Uterus (tissue), 4 donors: Measurements from ENCODE around the gene DNAJC25. TPM values are rescaled to one million over a fixed set of nuclear protein-coding genes. Genes with fewer than 3 reads are reported as not detected.

Source experiments
- DNase-seq, 2 donors: peaks; one replicate each; pipeline ENCODE4 v3.0.0-alpha.2; 2019 to 2020
- H3K27ac ChIP-seq, 2 donors: fragments of 200-600 bp; sonication (generic); 1 replicate in 1 of 2; 2 replicates in 1 of 2; pipeline ENCODE4 v1.5.1; 2016 to 2018
- H3K27me3 ChIP-seq, 2 donors: fragments of 200-600 bp; sonication (generic); one replicate each; pipeline ENCODE4 v1.5.1; 2018 to 2019; ENCODE audit warnings: control low read depth in 1 of 2
- H3K36me3 ChIP-seq, 2 donors: fragments of 200-600 bp; sonication (generic); one replicate each; pipeline ENCODE4 v1.5.1; 2019; ENCODE audit warnings: control low read depth in 1 of 2
- H3K4me1 ChIP-seq, 2 donors: fragments of 200-600 bp; sonication (generic); one replicate each; pipeline ENCODE4 v1.5.1; 2018 to 2019; ENCODE audit warnings: control low read depth in 1 of 2
- H3K4me3 ChIP-seq, 2 donors: fragments of 200-600 bp; sonication (generic); 1 replicate in 1 of 2; 2 replicates in 1 of 2; pipeline ENCODE4 v1.5.1; 2018 to 2019; ENCODE audit warnings: mild to moderate bottlenecking in 1 of 2
- H3K9me3 ChIP-seq, 2 donors: fragments of 200-600 bp; sonication (generic); one replicate each; pipeline ENCODE4 v1.5.1; 2019; ENCODE audit warnings: control low read depth in 1 of 2
- CTCF ChIP-seq, 4 experiments: fragments of 200-600 bp in 2 of 4; fragments of 450-650 bp in 2 of 4; sonication (generic) in 2 of 4; IDR thresholded peaks; one replicate each; pipeline ENCODE4 v1.5.1; 2016 to 2019; ENCODE audit warnings: antibody characterized with exemption in 4 of 4, mild to moderate bottlenecking in 2 of 4, moderate library complexity in 1 of 4
- POLR2A ChIP-seq, 2 donors: fragments of 450-650 bp; IDR thresholded peaks; one replicate each; pipeline ENCODE4 v1.6.1; 2016; ENCODE audit warnings: antibody characterized with exemption in 2 of 2, mild to moderate bottlenecking in 1 of 2, moderate library complexity in 1 of 2
- intact Hi-C: fragments of 100-400 bp; cut with DNase I; formaldehyde crosslinking; loops from one replicate; pipeline ENCODE4 v1.15.1; 2023; ENCODE audit warnings: low total_unique reads
- total RNA-seq, 4 donors: library from RNA; depleted of rRNA in 3 of 4; stranded (reverse); fragments of >200 nt in 3 of 4; gene quantifications; one replicate each; pipeline versions ENCODE4 v1.1.0 to v1.2.4, GENCODE V29; 2014 to 2023
- donor health status: DM: yes; HTN: yes; CAD: no.

Gene DNAJC25
- total RNA-seq, 4 donors from 2014 or later = 8.4 to 24.7 (median 9.1) TPM; not detected in 1

- H3K36me3 ChIP-seq = no peaks in the 10 kb centered on the region
- H3K27ac ChIP-seq = no peak overlapping the region
- H3K9me3 ChIP-seq = no peaks in the 10 kb centered on the region
- H3K27me3 ChIP-seq = no peaks in the 10 kb centered on the region
- no peak for TF ChIP-seq CTCF (IDR thresholded peaks at IDR 0.05)
- TF ChIP-seq POLR2A (IDR thresholded peaks at IDR 0.05) = no peak
- H3K4me1 ChIP-seq = no peaks in the 10 kb centered on the region
- DNase-seq = no peak
- intact Hi-C loops = no loop called here
- no peak overlapping the region for H3K4me3 ChIP-seq
These were observed 48.1 kb downstream of the DNAJC25 start for GRCh38 chr9:111679199-111679598.

GRCh38 chr9:111683392-111683791 lies 52.3 kb downstream of the DNAJC25 start:
- H3K36me3 ChIP-seq = no peaks in the 10 kb centered on the region
- no peaks in the 10 kb centered on the region for H3K9me3 ChIP-seq
- TF ChIP-seq POLR2A (IDR thresholded peaks at IDR 0.05) (no peak), CTCF (IDR thresholded peaks at IDR 0.05) (no peak)
- H3K27ac ChIP-seq = no peak overlapping the region
- intact Hi-C loops = no loop called here
- DNase-seq = no peak
- no peaks in the 10 kb centered on the region for H3K4me1 ChIP-seq
- H3K27me3 ChIP-seq = no peaks in the 10 kb centered on the region
- H3K4me3 ChIP-seq = no peak overlapping the region

- Histone ChIP-seq H3K4me3 (no peak overlapping the region), H3K9me3 (no peaks in the 10 kb centered on the region), H3K36me3 (no peaks in the 10 kb centered on the region), H3K27me3 (no peaks in the 10 kb centered on the region), H3K4me1 (no peaks in the 10 kb centered on the region), H3K27ac (no peak overlapping the region)
- no peak for DNase-seq
- intact Hi-C loops = no loop called here
- no peak for TF ChIP-seq POLR2A (IDR thresholded peaks at IDR 0.05)
- TF ChIP-seq CTCF (IDR thresholded peaks at IDR 0.05) = peak in 1 of 4 experiments; percentile 4
These were observed 60.7 kb downstream of the DNAJC25 start for GRCh38 chr9:111691672-111692329.

GRCh38 chr9:111696796-111697195 lies 65.7 kb downstream of the DNAJC25 start:
- no peak overlapping the region for H3K27ac ChIP-seq
- intact Hi-C loops = no loop called here
- no peak for TF ChIP-seq POLR2A (IDR thresholded peaks at IDR 0.05)
- TF ChIP-seq CTCF (IDR thresholded peaks at IDR 0.05) = no peak
- DNase-seq = no peak
- H3K4me1 ChIP-seq = no peaks in the 10 kb centered on the region
- H3K36me3 ChIP-seq = no peaks in the 10 kb centered on the region
- no peaks in the 10 kb centered on the region for H3K27me3 ChIP-seq
- H3K4me3 ChIP-seq = no peak overlapping the region
- H3K9me3 ChIP-seq = no peaks in the 10 kb centered on the region

- Histone ChIP-seq H3K4me1 (no peaks in the 10 kb centered on the region), H3K27me3 (no peaks in the 10 kb centered on the region), H3K9me3 (no peaks in the 10 kb centered on the region), H3K27ac (no peak overlapping the region), H3K36me3 (no peaks in the 10 kb centered on the region), H3K4me3 (no peak overlapping the region)
- no peak for DNase-seq
- no peak for TF ChIP-seq CTCF (IDR thresholded peaks at IDR 0.05)
- TF ChIP-seq POLR2A (IDR thresholded peaks at IDR 0.05) = no peak
- intact Hi-C loops = no loop called here
These were observed 69.6 kb downstream of the DNAJC25 start for GRCh38 chr9:111700776-111701175.

Other genes starting within 250 kb of the DNAJC25 start
- gene ECPAS, start 147.0 kb upstream of the DNAJC25 start, total RNA-seq = 100 to 1,000 TPM in 1 of 4 donors, 10 to 100 TPM in 3; 56.1 to 115 (median 84.4) TPM
- 10 to 100 TPM; 11.0 to 60.2 (median 31.7) TPM for gene ZNF483, start 106.2 kb upstream of the DNAJC25 start, total RNA-seq
- 10 to 100 TPM in 3 of 4 donors, under 1 TPM in 1; 0.77 to 71.1 (median 42.0) TPM for gene PTGR1, start 31.7 kb upstream of the DNAJC25 start, total RNA-seq
- 10 to 100 TPM; 32.8 to 89.0 (median 69.3) TPM for gene GNG10, start 30.3 kb downstream of the DNAJC25 start, total RNA-seq
- 1 to 10 TPM in 1 of 4 donors, under 1 TPM in 1, not detected in 2; 0.28 to 1.0 TPM for gene SHOC1, start 163.6 kb downstream of the DNAJC25 start, total RNA-seq